Common myeloid progenitor, CD34-positive (primary cell): ENCODE data around the gene TNFAIP8L1. TPM values are rescaled to one million over a fixed set of nuclear protein-coding genes. Genes with fewer than 3 reads are reported as not detected.
A peak's percentile ranks its signal among the peaks of the same experiment; 100 is the strongest.

Experiments used
- CTCF ChIA-PET: fragments of 350-600 bp; sonication (Branson Sonifier 250); formaldehyde crosslinking; loops from one replicate; lab custom pipeline; 2021; ENCODE audit warnings: antibody characterized with exemption; lab: Charles Lee
- POLR2A ChIA-PET: fragments of 350-600 bp; sonication (Branson Sonifier 250); formaldehyde crosslinking; loops from one replicate; lab custom pipeline; 2021; ENCODE audit warnings: antibody characterized with exemption; lab: Charles Lee
- DNase-seq, 3 donors: peaks; one replicate each; pipeline versions ENCODE4 v3.0.0 to v3.0.0-alpha.2; 2013
- H3K27ac ChIP-seq, 2 experiments: 1 replicate in 1 of 2; 2 replicates in 1 of 2; pipeline ENCODE4 v1.7.0; 2013; ENCODE audit warnings: inconsistent platforms in 2 of 2, low read length in 2 of 2, mild to moderate bottlenecking in 2 of 2, low read depth in 1 of 2, moderate library complexity in 1 of 2; ENCODE audit not compliant: severe bottlenecking in 2 of 2, insufficient read depth in 1 of 2, poor library complexity in 1 of 2
- H3K27me3 ChIP-seq, 5 experiments: replicated peaks in 2 of 5; 1 replicate in 3 of 5; 2 replicates in 2 of 5; pipeline versions ENCODE4 v1.6.1 to v1.7.0; 2013; ENCODE audit warnings: low read length in 4 of 5, mild to moderate bottlenecking in 2 of 5, moderate library complexity in 2 of 5, inconsistent platforms in 1 of 5; ENCODE audit not compliant: insufficient read depth in 5 of 5, control insufficient read depth in 4 of 5
- H3K36me3 ChIP-seq, 4 experiments: 1 replicate in 2 of 4; 2 replicates in 2 of 4; pipeline versions ENCODE4 v1.6.1 to v1.7.0; 2013; ENCODE audit warnings: low read length in 3 of 4, control low read depth in 1 of 4, mild to moderate bottlenecking in 1 of 4; ENCODE audit not compliant: control insufficient read depth in 4 of 4, insufficient read depth in 4 of 4
- H3K4me1 ChIP-seq, 4 experiments: 1 replicate in 3 of 4; 2 replicates in 1 of 4; pipeline versions ENCODE4 v1.6.1 to v1.7.1; 2013; ENCODE audit warnings: low read length in 3 of 4, mild to moderate bottlenecking in 3 of 4, control low read depth in 1 of 4, inconsistent platforms in 1 of 4, moderate library complexity in 1 of 4; ENCODE audit not compliant: control insufficient read depth in 4 of 4, insufficient read depth in 4 of 4; ENCODE audit errors: control extremely low read depth in 1 of 4
- H3K4me3 ChIP-seq, 7 experiments: 1 replicate in 4 of 7; 2 replicates in 3 of 7; pipeline versions ENCODE4 v1.5.1 to v1.7.0; 2013; ENCODE audit warnings: mild to moderate bottlenecking in 7 of 7, low read length in 6 of 7, moderate library complexity in 6 of 7, inconsistent platforms in 2 of 7, low read depth in 2 of 7, control low read depth in 1 of 7; ENCODE audit not compliant: insufficient read depth in 4 of 7, control insufficient read depth in 1 of 7; ENCODE audit errors: extremely low read depth in 1 of 7
- H3K9me3 ChIP-seq, 5 experiments: 1 replicate in 4 of 5; 2 replicates in 1 of 5; pipeline versions ENCODE4 v1.6.1 to v1.7.1; 2013; ENCODE audit warnings: low read length in 4 of 5, mild to moderate bottlenecking in 2 of 5, inconsistent platforms in 1 of 5, low read depth in 1 of 5, moderate library complexity in 1 of 5; ENCODE audit not compliant: control insufficient read depth in 4 of 5, insufficient read depth in 2 of 5; ENCODE audit errors: control extremely low read depth in 1 of 5
- WGBS: methylation state at CpG from one replicate; pipeline ENCODE4 v1.1.5; 2013; ENCODE audit not compliant: insufficient coverage; 5-methylcytosine and 5-hydroxymethylcytosine counted together
- polyA plus RNA-seq: library from polyadenylated mRNA; unstranded; fragments of 120-200 nt; gene quantifications from one replicate; pipeline ENCODE4 v1.2.1, GENCODE V29; 2013

The TNFAIP8L1 gene
- 13.7 TPM for polyA plus RNA-seq

- WGBS, result 0% methylated on average over 16 of the region's 49 CpGs
- ChIA-PET POLR2A (interaction anchor here (0.7 kb wide), 1 partner anchor 46 kb away, joined by 3 read pairs; no protein-coding TSS in a partner anchor), CTCF (interaction anchor here (0.6 to 3.4 kb wide), 5 partner anchors 12 to 79 kb away, joined by 3 to 36 read pairs (median 3); partner anchors contain the start of gene SEMA6B)
- Histone ChIP-seq H3K27me3 (no peaks in the 10 kb centered on the region), H3K4me1 (peaks cover 0 to 66% (median 54%) of the 10 kb centered on the region in 4 experiments), H3K27ac (peak within 1 kb of the TSS; percentile 74 to 91), H3K36me3 (peaks cover 0 to 2% (median 0%) of the 10 kb centered on the region in 4 experiments), H3K4me3 (peak within 1 kb of the TSS; percentile 69 to 100 (median 95)), H3K9me3 (no peaks in the 10 kb centered on the region)
- DNase-seq, result peak; percentile 96 to 99 (median 98)
Measured at GRCh38 chr19:4638828-4639530, at the start of gene TNFAIP8L1. Gene TNFAIP8L1, plus strand, starts transcription at chr19:4639516. Its CDS starts 12,354 bp downstream, at chr19:4651870.

- H3K4me1 ChIP-seq, result peaks cover 0 to 6% (median 3%) of the 10 kb centered on the region in 4 experiments
- no peaks in the 10 kb centered on the region for H3K36me3 ChIP-seq
- no peaks in the 10 kb centered on the region for H3K9me3 ChIP-seq
- DNase-seq, result peak; percentile 44 to 66 (median 63)
- ChIA-PET CTCF (interaction anchor here (0.7 to 5.2 kb wide), 12 partner anchors 9 to 78 kb away, joined by 3 to 37 read pairs (median 4); no protein-coding TSS in a partner anchor), POLR2A (no interaction called here)
- WGBS, result 46% methylated on average over 9 of the region's 11 CpGs
- H3K27ac ChIP-seq, result no peak overlapping the region
- H3K4me3 ChIP-seq, result no peak overlapping the region
- peaks cover 0 to 30% (median 11%) of the 10 kb centered on the region in 5 experiments for H3K27me3 ChIP-seq
Measured at GRCh38 chr19:4589579-4590410, 49.5 kb upstream of the TNFAIP8L1 start.

- WGBS, result 85% methylated on average over 7 of the region's 9 CpGs
- H3K9me3 ChIP-seq, result no peaks in the 10 kb centered on the region
- H3K27me3 ChIP-seq, result peaks cover 0 to 28% (median 5%) of the 10 kb centered on the region in 5 experiments
- no peaks in the 10 kb centered on the region for H3K36me3 ChIP-seq
- DNase-seq, result no peak
- CTCF ChIA-PET, result interaction anchor here (1.0 to 5.2 kb wide), 7 partner anchors 10 to 73 kb away, joined by 3 to 37 read pairs (median 6); no protein-coding TSS in a partner anchor
- H3K4me1 ChIP-seq, result peaks cover 0 to 5% (median 0%) of the 10 kb centered on the region in 4 experiments
- H3K4me3 ChIP-seq, result no peak overlapping the region
- H3K27ac ChIP-seq, result no peak overlapping the region
- POLR2A ChIA-PET, result no interaction called here
Measured at GRCh38 chr19:4590559-4590958, 48.8 kb upstream of the TNFAIP8L1 start.

GRCh38 chr19:4591320-4591719 is 48.0 kb upstream of the TNFAIP8L1 start:
- no peaks in the 10 kb centered on the region for H3K9me3 ChIP-seq
- no peaks in the 10 kb centered on the region for H3K36me3 ChIP-seq
- ChIA-PET CTCF (interaction anchor here (1.6 to 5.2 kb wide), 4 partner anchors 15 to 45 kb away, joined by 3 to 37 read pairs (median 20); no protein-coding TSS in a partner anchor), POLR2A (no interaction called here)
- no peak overlapping the region for H3K4me3 ChIP-seq
- peaks cover 0 to 28% (median 5%) of the 10 kb centered on the region in 5 experiments for H3K27me3 ChIP-seq
- no peak overlapping the region for H3K27ac ChIP-seq
- no peak for DNase-seq
- H3K4me1 ChIP-seq, result peaks cover 0 to 5% (median 0%) of the 10 kb centered on the region in 4 experiments
- 50% methylated on average over 2 of the region's 6 CpGs for WGBS

- peaks cover 0 to 9% (median 5%) of the 10 kb centered on the region in 4 experiments for H3K4me1 ChIP-seq
- peaks cover 0 to 36% (median 10%) of the 10 kb centered on the region in 5 experiments for H3K27me3 ChIP-seq
- no peak overlapping the region for H3K27ac ChIP-seq
- H3K4me3 ChIP-seq, result no peak overlapping the region
- no peaks in the 10 kb centered on the region for H3K36me3 ChIP-seq
- ChIA-PET POLR2A (no interaction called here), CTCF (interaction anchor here (0.7 to 5.2 kb wide), 10 partner anchors 14 to 1219 kb away, joined by 3 to 37 read pairs (median 3); partner anchors contain the start of gene SEMA6B)
- no peak for DNase-seq
- WGBS, result 75% methylated on average over 1 of the region's 5 CpGs
- H3K9me3 ChIP-seq, result no peaks in the 10 kb centered on the region
Measured at GRCh38 chr19:4592445-4592844, 46.9 kb upstream of the TNFAIP8L1 start.

GRCh38 chr19:4593409-4593851 is 45.9 kb upstream of the TNFAIP8L1 start:
- H3K36me3 ChIP-seq, result no peaks in the 10 kb centered on the region
- 56% methylated on average over 3 of the region's 6 CpGs for WGBS
- POLR2A ChIA-PET, result interaction anchor here (0.8 to 1.5 kb wide), 2 partner anchors 41 to 46 kb away, joined by 3 to 4 read pairs; partner anchors contain the start of gene TNFAIP8L1
- H3K27me3 ChIP-seq, result peaks cover 0 to 36% (median 10%) of the 10 kb centered on the region in 5 experiments
- CTCF ChIA-PET, result interaction anchor here (1.2 to 5.2 kb wide), 6 partner anchors 11 to 44 kb away, joined by 3 to 37 read pairs (median 8); no protein-coding TSS in a partner anchor
- peaks cover 0 to 15% (median 10%) of the 10 kb centered on the region in 4 experiments for H3K4me1 ChIP-seq
- DNase-seq, result peak; percentile 85 to 95 (median 93)
- no peaks in the 10 kb centered on the region for H3K9me3 ChIP-seq
- no peak overlapping the region for H3K4me3 ChIP-seq
- H3K27ac ChIP-seq, result no peak overlapping the region
